KMS-11 (cell line): Measurements from ENCODE around the gene GAS6.
"Not testable (repeated sequence)": the region's sequence is repeated elsewhere in the genome, so short reads cannot be mapped to it uniquely, and the experiment has no call there.

ENCODE experiments used
- H2AFZ ChIP-seq: fragments of 200-600 bp; sonication (generic); 2 replicates; pipeline ENCODE4 v1.6.1; 2016; ENCODE audit warnings: antibody characterized with exemption, mixed run types, low read depth
- H3K27ac ChIP-seq: fragments of 200-600 bp; sonication (generic); 2 replicates; pipeline ENCODE4 v1.6.1; 2016; ENCODE audit warnings: mild to moderate bottlenecking, mixed run types
- H3K27me3 ChIP-seq: fragments of 200-600 bp; sonication (generic); 2 replicates; pipeline ENCODE4 v1.6.1; 2017; ENCODE audit warnings: mild to moderate bottlenecking, low read depth, mixed run types, moderate library complexity; ENCODE audit not compliant: insufficient read depth
- H3K36me3 ChIP-seq: fragments of 200-600 bp; sonication (generic); 2 replicates; pipeline ENCODE4 v1.6.1; 2017; ENCODE audit warnings: mild to moderate bottlenecking, mixed run types; ENCODE audit not compliant: insufficient read depth
- H3K4me1 ChIP-seq: fragments of 200-600 bp; sonication (generic); 2 replicates; pipeline ENCODE4 v1.6.1; 2016; ENCODE audit warnings: mild to moderate bottlenecking, low read depth, mixed run types; ENCODE audit not compliant: poor library complexity, severe bottlenecking
- H3K4me2 ChIP-seq: fragments of 200-600 bp; sonication (generic); 2 replicates; pipeline ENCODE4 v1.7.0; 2016; ENCODE audit warnings: mild to moderate bottlenecking, mixed run types
- H3K4me3 ChIP-seq: fragments of 200-600 bp; sonication (generic); IDR thresholded peaks from 2 replicates; pipeline ENCODE4 v1.6.1; 2017; ENCODE audit warnings: low read depth, low read length, mixed read lengths; ENCODE audit not compliant: insufficient read depth
- H3K79me2 ChIP-seq: fragments of 200-600 bp; sonication (generic); 2 replicates; pipeline ENCODE4 v1.6.1; 2016; ENCODE audit warnings: low read depth, mixed run types; ENCODE audit not compliant: insufficient read depth
- H3K9ac ChIP-seq: fragments of 200-600 bp; sonication (generic); 2 replicates; pipeline ENCODE4 v1.6.1; 2016; ENCODE audit warnings: mild to moderate bottlenecking, mixed run types
- H4K20me1 ChIP-seq: fragments of 200-600 bp; sonication (generic); 2 replicates; pipeline ENCODE4 v1.6.1; 2016; ENCODE audit warnings: mild to moderate bottlenecking, mixed run types; ENCODE audit not compliant: insufficient read depth
- TF ChIP-seq, protein P1 (sequence below): fragments of 200-600 bp; sonication (generic); conservative IDR thresholded peaks from 2 replicates; pipeline ENCODE4 v1.6.1; 2017; ENCODE audit warnings: low read depth, mild to moderate bottlenecking, antibody characterized with exemption, low read length, moderate library complexity, mixed read lengths

GAS6 gene

GRCh38 chr13:113835461-113836270 lies 28.2 kb downstream of the GAS6 start:
- Histone ChIP-seq H4K20me1 (no peaks in the 10 kb centered on the region), H3K36me3 (no peaks in the 10 kb centered on the region), H3K9ac (no peak overlapping the region), H3K4me1 (peaks cover 6% of the 10 kb centered on the region), H3K27ac (no peak overlapping the region), H2AFZ (no peak overlapping the region), H3K27me3 (no peaks in the 10 kb centered on the region), H3K79me2 (no peaks in the 10 kb centered on the region), H3K4me3 (no peak overlapping the region), H3K4me2 (no peak overlapping the region)
- TF ChIP-seq, protein P1, sequence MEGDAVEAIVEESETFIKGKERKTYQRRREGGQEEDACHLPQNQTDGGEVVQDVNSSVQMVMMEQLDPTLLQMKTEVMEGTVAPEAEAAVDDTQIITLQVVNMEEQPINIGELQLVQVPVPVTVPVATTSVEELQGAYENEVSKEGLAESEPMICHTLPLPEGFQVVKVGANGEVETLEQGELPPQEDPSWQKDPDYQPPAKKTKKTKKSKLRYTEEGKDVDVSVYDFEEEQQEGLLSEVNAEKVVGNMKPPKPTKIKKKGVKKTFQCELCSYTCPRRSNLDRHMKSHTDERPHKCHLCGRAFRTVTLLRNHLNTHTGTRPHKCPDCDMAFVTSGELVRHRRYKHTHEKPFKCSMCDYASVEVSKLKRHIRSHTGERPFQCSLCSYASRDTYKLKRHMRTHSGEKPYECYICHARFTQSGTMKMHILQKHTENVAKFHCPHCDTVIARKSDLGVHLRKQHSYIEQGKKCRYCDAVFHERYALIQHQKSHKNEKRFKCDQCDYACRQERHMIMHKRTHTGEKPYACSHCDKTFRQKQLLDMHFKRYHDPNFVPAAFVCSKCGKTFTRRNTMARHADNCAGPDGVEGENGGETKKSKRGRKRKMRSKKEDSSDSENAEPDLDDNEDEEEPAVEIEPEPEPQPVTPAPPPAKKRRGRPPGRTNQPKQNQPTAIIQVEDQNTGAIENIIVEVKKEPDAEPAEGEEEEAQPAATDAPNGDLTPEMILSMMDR, result no peak

DNA sequence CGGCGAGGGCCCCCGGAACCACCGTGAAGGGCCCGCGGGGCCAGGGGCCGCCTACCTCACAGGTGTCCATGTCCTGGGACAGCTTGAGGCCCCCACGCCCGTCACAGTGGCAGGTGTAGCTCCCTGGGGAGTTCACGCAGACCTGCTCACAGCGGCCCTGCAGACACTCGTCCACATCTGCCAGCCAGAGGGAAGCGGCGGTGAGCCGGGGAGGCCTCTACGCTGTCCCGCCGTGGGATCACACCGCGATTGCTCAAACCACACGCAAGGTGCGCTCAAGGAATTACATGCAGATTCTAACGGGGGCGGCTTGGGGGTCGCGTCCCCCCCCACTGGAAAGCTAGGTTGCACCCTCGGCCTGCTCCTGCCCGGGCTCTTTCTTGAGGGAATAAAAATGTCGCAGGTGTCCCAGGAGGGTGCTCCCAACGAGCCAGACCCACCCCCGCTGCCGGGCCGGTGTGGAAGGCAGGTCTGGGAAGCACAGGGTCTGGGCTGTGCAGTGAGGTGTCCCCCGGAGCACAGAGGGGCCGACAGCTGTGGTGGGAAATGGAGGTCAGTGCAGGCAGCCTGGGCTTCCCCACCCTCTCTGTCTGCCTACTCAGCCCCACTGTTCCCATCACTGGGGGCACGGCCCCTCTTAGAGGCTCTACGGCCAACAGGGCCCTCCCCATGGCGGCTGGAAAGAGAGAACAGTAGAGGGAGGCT lies 29.2 kb downstream of the GAS6 start:
- Histone ChIP-seq H3K27me3 (no peaks in the 10 kb centered on the region), H3K36me3 (no peaks in the 10 kb centered on the region), H4K20me1 (no peaks in the 10 kb centered on the region), H3K4me3 (no peak overlapping the region), H3K9ac (no peak overlapping the region), H3K4me2 (no peak overlapping the region), H3K27ac (no peak overlapping the region), H2AFZ (no peak overlapping the region), H3K4me1 (peaks cover 6% of the 10 kb centered on the region), H3K79me2 (no peaks in the 10 kb centered on the region)
- TF ChIP-seq, protein P1, result no peak

- H3K27me3 ChIP-seq, H3K79me2 ChIP-seq, H2AFZ ChIP-seq, H3K4me3 ChIP-seq, H3K36me3 ChIP-seq, H3K9ac ChIP-seq, H4K20me1 ChIP-seq, H3K4me2 ChIP-seq, H3K4me1 ChIP-seq, H3K27ac ChIP-seq: not testable (repeated sequence)
These were observed 29.9 kb downstream of the GAS6 start for GRCh38 chr13:113834006-113834405.

DNA sequence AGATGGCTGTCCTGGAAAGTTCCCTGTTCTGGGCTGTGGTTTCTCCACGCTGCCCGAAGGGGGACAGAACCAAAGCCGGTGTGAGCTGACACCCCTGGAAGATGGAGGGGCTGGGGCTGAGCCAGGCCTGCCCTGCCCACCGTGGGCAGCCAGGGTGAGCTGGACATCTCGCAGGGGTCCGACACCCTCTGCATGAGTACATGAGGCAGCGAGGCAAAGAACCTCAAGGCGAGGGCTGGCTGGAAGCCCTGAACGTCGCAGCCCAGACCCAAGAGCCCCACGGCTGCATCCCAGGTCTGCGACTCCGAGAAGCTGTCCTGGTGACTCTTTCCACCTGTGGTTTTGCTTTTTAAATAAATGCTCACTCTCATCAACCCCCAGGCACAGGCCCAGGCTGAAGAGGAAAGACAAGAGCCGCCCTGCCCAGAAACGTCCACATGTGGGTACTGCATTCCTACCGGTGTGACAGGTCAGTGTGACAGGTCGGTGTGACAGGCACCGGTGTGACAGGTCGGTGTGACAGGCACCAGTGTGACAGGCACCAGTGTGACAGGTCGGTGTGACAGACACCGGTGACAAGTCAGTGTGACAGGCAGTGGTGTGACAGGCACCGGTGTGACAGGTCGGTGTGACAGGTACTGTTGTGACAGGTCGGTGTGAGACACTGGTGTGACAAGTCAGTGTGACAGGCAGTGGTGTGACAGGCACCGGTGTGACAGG lies 30.6 kb downstream of the GAS6 start:
- H4K20me1 ChIP-seq, result no peaks in the 10 kb centered on the region
- H3K9ac ChIP-seq, result no peak overlapping the region
- no peak overlapping the region for H3K27ac ChIP-seq
- no peaks in the 10 kb centered on the region for H3K27me3 ChIP-seq
- H3K36me3 ChIP-seq, result no peaks in the 10 kb centered on the region
- H3K4me1 ChIP-seq, result peaks cover 6% of the 10 kb centered on the region
- TF ChIP-seq, protein P1, result no peak
- no peak overlapping the region for H2AFZ ChIP-seq
- no peaks in the 10 kb centered on the region for H3K79me2 ChIP-seq
- no peak overlapping the region for H3K4me2 ChIP-seq
- H3K4me3 ChIP-seq, result no peak overlapping the region
